GM12878 (cell line): ENCODE data around the gene TCEA2. TPM values are rescaled to one million over a fixed set of nuclear protein-coding genes. Genes with fewer than 3 reads are reported as not detected.

Experiments
- ATAC-seq: fragments of 200-7000 bp; cut with Tn5 transposase; 3 replicates; pipeline ENCODE4 v1.9.1; 2020; ENCODE audit warnings: mild to moderate bottlenecking, moderate library complexity
- BruUV-seq: library from RNA; stranded (reverse); fragments of 400-500 nt; replicated peaks from 2 replicates; lab custom pipeline; 2021; lab: Mats Ljungman, UMichigan
- CTCF ChIA-PET: fragments of 300-600 bp; sonication (Branson Sonifier 250); formaldehyde crosslinking; extraction: SDS; loops from one replicate; lab custom pipeline; 2021; ENCODE audit warnings: inconsistent platforms; lab: Yijun Ruan, JAX
- POLR2A ChIA-PET: fragments of 350-600 bp; formaldehyde crosslinking; extraction: SDS; loops from one replicate; lab custom pipeline; 2021; ENCODE audit warnings: inconsistent platforms; lab: Charles Lee
- RAD21 ChIA-PET: fragments of 300-600 bp; sonication (Branson Sonifier 250); formaldehyde crosslinking; loops from one replicate; lab custom pipeline; 2023; ENCODE audit warnings: antibody characterized with exemption; ENCODE audit not compliant: unreplicated experiment; lab: Charles Lee
- SMC1A ChIA-PET: fragments of 300-600 bp; sonication (Branson Sonifier 250); formaldehyde crosslinking; loops from one replicate; lab custom pipeline; 2023; ENCODE audit not compliant: unreplicated experiment, uncharacterized antibody; lab: Charles Lee
- DNase-seq: peaks from one replicate; pipeline ENCODE4 v3.0.0-alpha.2; 2011; ENCODE audit warnings: low read depth, low spot score
- FAIRE-seq: peaks from 3 replicates; lab custom pipeline; 2011; peaks lifted over from hg19 to GRCh38; lab: Jason Lieb, UNC
- H2AFZ ChIP-seq: 2 replicates; pipeline ENCODE4 v1.6.0; 2011; ENCODE audit warnings: low read depth, low read length, control low read depth; ENCODE audit not compliant: control insufficient read depth
- H3K27ac ChIP-seq: 2 replicates; pipeline ENCODE4 v1.5.1; 2011; ENCODE audit warnings: control low read depth; ENCODE audit not compliant: control insufficient read depth, insufficient read depth
- H3K27me3 ChIP-seq, 2 experiments: replicated peaks in 1 of 2; 2 replicates each; pipeline versions ENCODE4 v1.6.0 to v1.6.1; 2011; ENCODE audit warnings: low read length in 1 of 2; ENCODE audit not compliant: control insufficient read depth in 2 of 2, insufficient read depth in 2 of 2
- H3K36me3 ChIP-seq, 2 experiments: 2 replicates each; pipeline ENCODE4 v1.5.1; 2011; ENCODE audit warnings: low read length in 1 of 2; ENCODE audit not compliant: control insufficient read depth in 2 of 2, insufficient read depth in 2 of 2
- H3K4me1 ChIP-seq: 2 replicates; pipeline ENCODE4 v1.6.1; 2011; ENCODE audit warnings: mild to moderate bottlenecking, low read length, moderate library complexity, mixed read lengths; ENCODE audit not compliant: control insufficient read depth, insufficient read depth
- H3K4me2 ChIP-seq: 2 replicates; pipeline ENCODE4 v1.6.0; 2011; ENCODE audit warnings: control low read depth; ENCODE audit not compliant: control insufficient read depth, insufficient read depth
- H3K4me3 ChIP-seq: fragments of 200-600 bp; sonication (generic); 2 replicates; pipeline ENCODE4 v1.5.1; 2016
- H3K79me2 ChIP-seq: 2 replicates; pipeline ENCODE4 v1.6.0; 2011; ENCODE audit warnings: low read length; ENCODE audit not compliant: control insufficient read depth, insufficient read depth
- H3K9ac ChIP-seq: 2 replicates; pipeline ENCODE4 v1.8.0; 2011; ENCODE audit warnings: low read length, control low read depth, mixed read lengths; ENCODE audit not compliant: control insufficient read depth, insufficient read depth
- H3K9me3 ChIP-seq: replicated peaks from 3 replicates; pipeline ENCODE4 v1.5.1; 2011; ENCODE audit warnings: mild to moderate bottlenecking, low read length; ENCODE audit not compliant: control insufficient read depth, insufficient read depth
- H4K20me1 ChIP-seq: 2 replicates; pipeline ENCODE4 v1.6.0; 2011; ENCODE audit not compliant: control insufficient read depth, insufficient read depth
- BACH1 ChIP-seq: fragments of 450-650 bp; IDR thresholded peaks from 2 replicates; pipeline ENCODE4 v1.6.1; 2017; ENCODE audit warnings: mild to moderate bottlenecking, borderline replicate concordance
- EED ChIP-seq: sonication (generic); IDR thresholded peaks from 2 replicates; pipeline ENCODE4 v1.6.1; 2016; ENCODE audit warnings: antibody characterized with exemption, low read depth
- KAT2A ChIP-seq: conservative IDR thresholded peaks from 2 replicates; pipeline ENCODE4 v1.6.1; 2011; ENCODE audit warnings: low read depth, low read length; ENCODE audit not compliant: control insufficient read depth
- MLLT1 ChIP-seq: fragments of 450-650 bp; IDR thresholded peaks from 2 replicates; pipeline ENCODE4 v1.6.1; 2016; ENCODE audit warnings: mild to moderate bottlenecking
- MYC ChIP-seq: IDR thresholded peaks from 2 replicates; pipeline ENCODE4 v1.6.1; 2011; ENCODE audit warnings: mild to moderate bottlenecking, low read length, moderate library complexity, inconsistent platforms; ENCODE audit not compliant: insufficient read depth, insufficient replicate concordance, insufficient read length, severe bottlenecking
- RCOR1 ChIP-seq: conservative IDR thresholded peaks from 2 replicates; pipeline ENCODE4 v1.6.1; 2012; ENCODE audit warnings: low read depth, low read length, improper control_type of control experiment
- SREBF1 ChIP-seq: IDR thresholded peaks from 2 replicates; pipeline ENCODE4 v1.6.1; 2012; ENCODE audit warnings: mild to moderate bottlenecking, low read length
- YBX1 ChIP-seq: fragments of 450-650 bp; IDR thresholded peaks from 2 replicates; pipeline ENCODE4 v1.6.1; 2016; ENCODE audit warnings: antibody characterized with exemption
- WGBS: methylation state at CpG from one replicate; pipeline ENCODE4 v1.1.6; 2016; ENCODE audit warnings: low lambda C conversion rate; ENCODE audit not compliant: insufficient replicate concordance, insufficient coverage; ENCODE audit errors: missing lambda C conversion rate; 5-methylcytosine and 5-hydroxymethylcytosine counted together
- in situ Hi-C: fragments of 300-500 bp; cut with MboI; formaldehyde crosslinking; loops from 9 replicates; pipeline ENCODE4 v1.14.3; 2018; ENCODE audit warnings: mixed read lengths
- intact Hi-C: fragments of 100-400 bp; cut with micrococcal nuclease; formaldehyde crosslinking; loops from one replicate; pipeline ENCODE4 v1.14.2; 2022; ENCODE audit not compliant: unreplicated experiment
- polyA plus RNA-seq, 11 experiments: library from polyadenylated mRNA; depleted of rRNA in 4 of 11; unstranded in 6 of 11; stranded (reverse) in 5 of 11; fragments of >200 nt; fragmentation: Nextera tagmentation in 4 of 11; fragmentation: Illumina TruSeq in 1 of 11; extraction: Ambion mirVana in 4 of 11; extraction: Trizol in 1 of 11; gene quantifications; 1 replicate in 1 of 11; 2 replicates in 10 of 11; pipeline versions ENCODE4 v1.2.1 to v1.2.3, GENCODE V29; 2011 to 2016; ENCODE audit warnings: inconsistent platforms in 2 of 11, missing spikeins in 2 of 11, low read depth in 1 of 11
- total RNA-seq, 4 experiments: library from RNA; depleted of rRNA in 3 of 4; stranded (reverse); fragments of >200 nt in 3 of 4; fragmentation: Illumina TruSeq in 1 of 4; extraction: Trizol in 1 of 4; gene quantifications; 2 replicates each; pipeline versions ENCODE4 v1.2.1 to v1.2.3, GENCODE V29; 2013 to 2021

Gene TCEA2
- total and polyA plus RNA-seq, 10 of the 15 experiments (the other 5 are each of a cell fraction or from before 2014, with no cell fraction given), result 3.4 to 42.5 (median 13.3) TPM

GRCh38 chr20:64052987-64053840, 9.8 kb upstream of the TCEA2 start:
- RAD21 ChIA-PET, result interaction anchor here (1.3 to 7.1 kb wide), 4 partner anchors 9 to 76 kb away, joined by 3 to 78 read pairs (median 6); no protein-coding TSS in a partner anchor
- FAIRE-seq (no peak), ATAC-seq (no peak), DNase-seq (no peak)
- H3K27me3 ChIP-seq, result peaks cover 4 to 8% of the 10 kb centered on the region in 2 experiments; a peak in 3 of 4 replicates
- H3K9me3 ChIP-seq, result no peaks in the 10 kb centered on the region
- H3K79me2 ChIP-seq, result no peaks in the 10 kb centered on the region; the same call in none of the 2 replicates
- POLR2A ChIA-PET, result interaction anchor here (0.7 to 2.0 kb wide), 3 partner anchors 9 to 15 kb away, joined by 4 to 6 read pairs (median 5); no protein-coding TSS in a partner anchor
- no peak overlapping the region for H3K4me3 ChIP-seq
- SMC1A ChIA-PET, result interaction anchor here (1.1 to 1.8 kb wide), 4 partner anchors 9 to 73 kb away, joined by 3 to 9 read pairs (median 4); partner anchors contain the start of genes PRPF6 and TCEA2
- BruUV-seq, result no TSS peak
- no peak for TF ChIP-seq BACH1
- no peak for TF ChIP-seq KAT2A
- no peak for TF ChIP-seq SREBF1
- TF ChIP-seq MLLT1, result peak; percentile 72
- TF ChIP-seq EED, result no peak
- TF ChIP-seq YBX1, result no peak
- TF ChIP-seq RCOR1, result no peak
- no peak for TF ChIP-seq MYC
- H3K9ac ChIP-seq, result no peak overlapping the region
- 72% methylated on average over 26 of the region's 33 CpGs for WGBS
- CTCF ChIA-PET, result interaction anchor here (1.0 to 9.2 kb wide), 5 partner anchors 12 to 267 kb away, joined by 3 to 108 read pairs (median 10); partner anchors contain the start of genes PRPF6 and SAMD10
- no peak overlapping the region for H2AFZ ChIP-seq
- H4K20me1 ChIP-seq, result no peaks in the 10 kb centered on the region
- H3K4me2 ChIP-seq, result no peak overlapping the region
- in situ Hi-C loops (no loop called here), intact Hi-C loops (loop anchor here (10.0 kb wide), 1 partner anchor 188 kb away; the partner anchor contains the start of genes ABHD16B and TPD52L2)
- no peaks in the 10 kb centered on the region for H3K36me3 ChIP-seq
- peaks cover 43% of the 10 kb centered on the region for H3K4me1 ChIP-seq
- no peak overlapping the region for H3K27ac ChIP-seq
